PC-3 (cell line): ENCODE data around the gene NIPSNAP3A. TPM values are rescaled to one million over a fixed set of nuclear protein-coding genes. Genes with fewer than 3 reads are reported as not detected.

Experiments
- ATAC-seq: fragments of 200-7000 bp; cut with Tn5 transposase; 2 replicates; pipeline ENCODE4 v1.9.1; 2020; ENCODE audit warnings: mild to moderate bottlenecking, moderate library complexity
- BruUV-seq: library from RNA; stranded (reverse); fragments of 400-500 nt; replicated peaks from 2 replicates; lab custom pipeline; 2021; lab: Mats Ljungman, UMichigan
- CTCF ChIA-PET: fragments of 300-600 bp; sonication (Branson Sonifier 250); formaldehyde crosslinking; loops from one replicate; lab custom pipeline; 2022; ENCODE audit warnings: antibody characterized with exemption; lab: Charles Lee
- POLR2A ChIA-PET: fragments of 300-600 bp; sonication (Branson Sonifier 250); formaldehyde crosslinking; loops from one replicate; lab custom pipeline; 2022; ENCODE audit warnings: antibody characterized with exemption; ENCODE audit not compliant: unreplicated experiment; lab: Charles Lee
- DNase-seq: peaks from one replicate; pipeline ENCODE4 v3.0.0-alpha.2; 2015
- H2AFZ ChIP-seq: fragments of 300-600 bp; sonication (generic); 2 replicates; pipeline ENCODE4 v1.6.0; 2016; ENCODE audit warnings: antibody characterized with exemption, low read length
- H3F3A ChIP-seq: fragments of 300-600 bp; sonication (generic); one replicate; pipeline ENCODE4 v1.6.0; 2017; ENCODE audit warnings: antibody characterized with exemption, low read length, control low read depth, mild to moderate bottlenecking; ENCODE audit not compliant: unreplicated experiment
- H3K27ac ChIP-seq: fragments of 300-600 bp; sonication (generic); 2 replicates; pipeline ENCODE4 v1.5.1; 2016; ENCODE audit warnings: mild to moderate bottlenecking, low read length
- H3K27me3 ChIP-seq: fragments of 300-600 bp; sonication (generic); 2 replicates; pipeline ENCODE4 v1.6.1; 2016; ENCODE audit warnings: low read length, mixed read lengths
- H3K36me3 ChIP-seq: fragments of 300-600 bp; sonication (generic); 2 replicates; pipeline ENCODE4 v1.6.1; 2016; ENCODE audit warnings: low read depth, mixed run types, low read length, mixed read lengths
- H3K4me1 ChIP-seq: fragments of 300-600 bp; sonication (generic); 2 replicates; pipeline ENCODE4 v1.5.1; 2016; ENCODE audit warnings: low read length; ENCODE audit not compliant: insufficient read depth
- H3K4me2 ChIP-seq: fragments of 300-600 bp; sonication (generic); 2 replicates; pipeline ENCODE4 v1.6.0; 2016; ENCODE audit warnings: low read length
- H3K4me3 ChIP-seq: fragments of 300-600 bp; sonication (generic); 2 replicates; pipeline ENCODE4 v1.5.1; 2016; ENCODE audit warnings: mild to moderate bottlenecking, low read length, mixed read lengths
- H3K79me2 ChIP-seq: fragments of 300-600 bp; sonication (generic); 2 replicates; pipeline ENCODE4 v1.6.1; 2017; ENCODE audit warnings: low read length, mixed read lengths
- H3K9ac ChIP-seq: fragments of 300-600 bp; sonication (generic); 2 replicates; pipeline ENCODE4 v1.6.0; 2016; ENCODE audit warnings: mild to moderate bottlenecking, low read length
- H3K9me2 ChIP-seq: fragments of 300-600 bp; sonication (generic); replicated peaks from 2 replicates; pipeline ENCODE4 v1.6.1; 2016; ENCODE audit warnings: mixed run types, low read length, mixed read lengths
- H3K9me3 ChIP-seq: fragments of 300-600 bp; sonication (generic); 2 replicates; pipeline ENCODE4 v1.6.1; 2016; ENCODE audit warnings: low read length, mixed read lengths
- H4K20me1 ChIP-seq: fragments of 300-600 bp; sonication (generic); 2 replicates; pipeline ENCODE4 v1.6.1; 2016; ENCODE audit warnings: low read length, mixed read lengths
- EZH2 ChIP-seq: fragments of 300-600 bp; sonication (generic); IDR thresholded peaks from one replicate; pipeline ENCODE4 v1.6.1; 2017; ENCODE audit warnings: antibody characterized with exemption, mild to moderate bottlenecking, low read length; ENCODE audit not compliant: unreplicated experiment
- EZH2phosphoT487 ChIP-seq: fragments of 300-600 bp; sonication (generic); IDR thresholded peaks from 2 replicates; pipeline ENCODE4 v1.6.1; 2018; ENCODE audit warnings: mild to moderate bottlenecking, antibody characterized with exemption, low read length, borderline replicate concordance
- intact Hi-C: fragments of 100-400 bp; cut with micrococcal nuclease; formaldehyde crosslinking; loops from 2 replicates; pipeline ENCODE4 v1.9.0; 2023
- total RNA-seq: library from RNA; depleted of rRNA; stranded (reverse); fragments of >200 nt; gene quantifications from 2 replicates; pipeline ENCODE4 v1.2.3, GENCODE V29; 2014
- TF ChIP-seq, protein P1 (sequence below): fragments of 300-600 bp; sonication (generic); conservative IDR thresholded peaks from 2 replicates; pipeline ENCODE4 v1.5.1; 2017; ENCODE audit warnings: antibody characterized with exemption, low read depth, mild to moderate bottlenecking, low read length

NIPSNAP3A gene
- total RNA-seq, 1 experiment from 2014 or later: 9.1 TPM

DNA sequence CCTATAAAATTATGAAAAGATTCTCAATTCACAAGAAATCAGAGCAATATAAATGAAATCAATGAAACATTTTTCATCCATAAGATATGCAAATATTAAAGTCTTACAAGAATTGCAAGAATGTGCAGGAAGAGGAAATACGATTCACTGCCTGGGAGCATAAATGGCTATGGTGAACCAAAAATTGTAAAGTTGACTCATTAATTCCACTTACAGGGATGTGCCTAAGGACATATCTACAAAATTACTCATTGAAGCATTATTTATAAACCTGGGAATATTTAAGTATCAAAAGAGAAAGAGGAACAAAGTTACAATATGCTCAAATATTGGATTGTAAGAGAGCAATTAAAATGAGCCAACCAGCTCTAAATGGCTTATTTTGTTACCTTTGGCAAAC, 6.9 kb upstream of the NIPSNAP3A start:
- intact Hi-C loops: loop anchor here (5.0 kb wide), 3 partner anchors 353 to 1343 kb away; partner anchors contain the start of gene SMC2
- Histone ChIP-seq H4K20me1 (no peaks in the 10 kb centered on the region), H3K4me2 (peak overlapping the region; percentile 77), H3K79me2 (no peaks in the 10 kb centered on the region), H3K9me3 (no peaks in the 10 kb centered on the region), H3F3A (peaks cover 9% of the 10 kb centered on the region), H3K27ac (peak overlapping the region; percentile 75), H2AFZ (peak overlapping the region; percentile 71), H3K9ac (peak overlapping the region; percentile 34; the same call in 1 of the 2 replicates), H3K4me1 (peaks cover 13% of the 10 kb centered on the region), H3K9me2 (no peaks in the 10 kb centered on the region), H3K36me3 (no peaks in the 10 kb centered on the region), H3K4me3 (peak overlapping the region; percentile 55), H3K27me3 (no peaks in the 10 kb centered on the region)
- no TSS peak for BruUV-seq
- DNase-seq: peak; percentile 81
- peak; percentile 71 for ATAC-seq
- TF ChIP-seq, protein P1, sequence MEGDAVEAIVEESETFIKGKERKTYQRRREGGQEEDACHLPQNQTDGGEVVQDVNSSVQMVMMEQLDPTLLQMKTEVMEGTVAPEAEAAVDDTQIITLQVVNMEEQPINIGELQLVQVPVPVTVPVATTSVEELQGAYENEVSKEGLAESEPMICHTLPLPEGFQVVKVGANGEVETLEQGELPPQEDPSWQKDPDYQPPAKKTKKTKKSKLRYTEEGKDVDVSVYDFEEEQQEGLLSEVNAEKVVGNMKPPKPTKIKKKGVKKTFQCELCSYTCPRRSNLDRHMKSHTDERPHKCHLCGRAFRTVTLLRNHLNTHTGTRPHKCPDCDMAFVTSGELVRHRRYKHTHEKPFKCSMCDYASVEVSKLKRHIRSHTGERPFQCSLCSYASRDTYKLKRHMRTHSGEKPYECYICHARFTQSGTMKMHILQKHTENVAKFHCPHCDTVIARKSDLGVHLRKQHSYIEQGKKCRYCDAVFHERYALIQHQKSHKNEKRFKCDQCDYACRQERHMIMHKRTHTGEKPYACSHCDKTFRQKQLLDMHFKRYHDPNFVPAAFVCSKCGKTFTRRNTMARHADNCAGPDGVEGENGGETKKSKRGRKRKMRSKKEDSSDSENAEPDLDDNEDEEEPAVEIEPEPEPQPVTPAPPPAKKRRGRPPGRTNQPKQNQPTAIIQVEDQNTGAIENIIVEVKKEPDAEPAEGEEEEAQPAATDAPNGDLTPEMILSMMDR: no peak
- no peak for TF ChIP-seq EZH2phosphoT487
- TF ChIP-seq EZH2: no peak
- CTCF ChIA-PET: no interaction called here
- POLR2A ChIA-PET: no interaction called here

DNA sequence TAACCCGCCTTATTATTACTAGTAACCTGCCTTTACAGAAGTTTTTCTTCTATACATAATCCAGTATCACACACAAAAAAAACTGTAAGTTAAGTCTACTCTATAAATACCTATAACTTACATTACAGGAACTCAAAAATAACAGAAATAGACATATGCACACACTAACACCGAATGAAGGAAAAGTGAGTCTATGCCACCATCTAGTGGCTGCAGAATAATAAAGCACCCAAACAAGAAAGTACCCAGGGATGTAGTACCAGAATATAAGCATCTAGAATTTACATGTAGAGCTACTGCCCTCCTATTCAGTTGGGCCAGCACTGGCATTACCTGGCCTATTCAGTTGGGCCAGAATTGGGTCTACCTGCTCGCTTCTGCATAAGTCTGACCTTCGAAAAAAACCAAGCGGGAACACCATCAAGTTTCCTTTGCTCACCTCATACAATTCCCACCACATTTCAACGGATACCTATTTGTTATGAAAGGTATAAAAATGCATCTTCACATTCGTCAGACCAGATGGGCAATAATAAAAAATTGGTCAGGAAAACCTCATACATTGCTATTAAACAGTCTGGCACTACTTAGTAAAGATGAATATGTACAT, 4.0 kb upstream of the NIPSNAP3A start:
- CTCF ChIA-PET: no interaction called here
- POLR2A ChIA-PET: no interaction called here
- Histone ChIP-seq H3F3A (peaks cover 9% of the 10 kb centered on the region), H3K79me2 (peaks cover 4% of the 10 kb centered on the region; the same call in 1 of the 2 replicates), H3K4me2 (no peak overlapping the region), H3K9me2 (no peaks in the 10 kb centered on the region), H3K27ac (no peak overlapping the region), H3K27me3 (no peaks in the 10 kb centered on the region), H3K36me3 (no peaks in the 10 kb centered on the region), H3K4me3 (no peak overlapping the region), H4K20me1 (no peaks in the 10 kb centered on the region), H3K9ac (no peak overlapping the region), H3K9me3 (no peaks in the 10 kb centered on the region), H2AFZ (no peak overlapping the region), H3K4me1 (peaks cover 13% of the 10 kb centered on the region)
- intact Hi-C loops: loop anchor here (1.0 to 5.0 kb wide), 7 partner anchors 61 to 1346 kb away; partner anchors contain the start of gene SMC2
- peak; percentile 28 for ATAC-seq
- no peak for TF ChIP-seq EZH2phosphoT487
- TF ChIP-seq, protein P1: peak; percentile 73
- no peak for TF ChIP-seq EZH2
- BruUV-seq: no TSS peak
- peak; percentile 69 for DNase-seq

DNA sequence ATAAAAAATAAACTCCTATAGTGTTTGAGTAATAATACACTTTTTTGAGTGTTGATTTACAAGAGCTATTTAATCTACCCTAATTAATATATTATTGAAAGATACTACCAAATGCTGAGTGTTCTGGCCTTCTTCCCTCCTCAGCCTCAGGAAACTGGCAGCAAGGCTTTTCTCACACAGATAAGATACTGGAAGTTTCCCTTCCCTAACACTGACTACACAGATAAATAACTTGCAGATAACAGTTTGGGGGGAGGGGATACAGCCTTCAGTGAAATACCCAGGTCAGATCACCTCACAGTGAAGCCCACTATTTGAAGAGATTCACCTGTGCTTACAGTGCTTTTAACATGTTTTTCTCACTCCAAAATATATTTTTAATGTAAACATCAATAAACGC, 1.6 kb upstream of the NIPSNAP3A start:
- ATAC-seq (no peak), DNase-seq (no peak)
- ChIA-PET CTCF (no interaction called here), POLR2A (interaction anchor here (0.6 kb wide), 1 partner anchor 655 kb away, joined by 3 read pairs; no protein-coding TSS in a partner anchor)
- TF ChIP-seq, protein P1: no peak
- no peak for TF ChIP-seq EZH2phosphoT487
- no peak for TF ChIP-seq EZH2
- no peaks in the 10 kb centered on the region for H3K9me3 ChIP-seq
- H3K9me2 ChIP-seq: no peaks in the 10 kb centered on the region
- intact Hi-C loops: no loop called here
- no peaks in the 10 kb centered on the region for H4K20me1 ChIP-seq
- peaks cover 19% of the 10 kb centered on the region for H3K4me1 ChIP-seq
- no peak overlapping the region for H3K27ac ChIP-seq
- no TSS peak for BruUV-seq
- no peaks in the 10 kb centered on the region for H3K36me3 ChIP-seq
- H2AFZ ChIP-seq: no peak overlapping the region
- H3K27me3 ChIP-seq: no peaks in the 10 kb centered on the region
- no peak overlapping the region for H3K4me3 ChIP-seq
- H3K9ac ChIP-seq: no peak overlapping the region
- peaks cover 15% of the 10 kb centered on the region for H3K79me2 ChIP-seq
- no peak overlapping the region for H3K4me2 ChIP-seq
- H3F3A ChIP-seq: peaks cover 2% of the 10 kb centered on the region
